Fibroblast of lung (primary cell): ENCODE data around the gene KREMEN1. TPM values are rescaled to one million over a fixed set of nuclear protein-coding genes. Genes with fewer than 3 reads are reported as not detected.

Experiments
- DNase-seq, 2 donors: peaks; one replicate each; pipeline versions ENCODE4 v3.0.0 to v3.0.0-alpha.2; 2010; ENCODE audit warnings: low read depth in 2 of 2
- H2AFZ ChIP-seq: 2 replicates; pipeline ENCODE4 v1.5.1; 2012; ENCODE audit warnings: low read length, control low read depth, inconsistent platforms
- H3K27ac ChIP-seq: 2 replicates; pipeline ENCODE4 v1.5.1; 2011; ENCODE audit warnings: low read length, control low read depth; ENCODE audit not compliant: insufficient read depth
- H3K27me3 ChIP-seq: 2 replicates; pipeline ENCODE4 v1.5.1; 2011; ENCODE audit warnings: mild to moderate bottlenecking, low read length; ENCODE audit not compliant: control insufficient read depth, insufficient read depth
- H3K36me3 ChIP-seq: 2 replicates; pipeline ENCODE4 v1.5.1; 2011; ENCODE audit warnings: low read length; ENCODE audit not compliant: control insufficient read depth, insufficient read depth
- H3K4me1 ChIP-seq: 2 replicates; pipeline ENCODE4 v1.5.1; 2011; ENCODE audit warnings: low read length; ENCODE audit not compliant: control insufficient read depth, insufficient read depth; ENCODE audit errors: extremely low read depth
- H3K4me2 ChIP-seq: 2 replicates; pipeline ENCODE4 v1.5.1; 2011; ENCODE audit warnings: low read length, control low read depth; ENCODE audit not compliant: insufficient read depth; ENCODE audit errors: extremely low read depth
- H3K4me3 ChIP-seq, 4 experiments: fragments of 200-600 bp in 1 of 4; sonication (generic) in 1 of 4; replicated peaks in 1 of 4; 2 replicates each; pipeline ENCODE4 v1.5.1; 2011 to 2016; ENCODE audit warnings: low read length in 4 of 4, low read depth in 3 of 4, mild to moderate bottlenecking in 3 of 4, control low read depth in 2 of 4, inconsistent platforms in 1 of 4, mixed read lengths in 1 of 4; ENCODE audit not compliant: insufficient read depth in 1 of 4; ENCODE audit errors: control extremely low read depth in 1 of 4
- H3K79me2 ChIP-seq: 2 replicates; pipeline ENCODE4 v1.5.1; 2012; ENCODE audit warnings: mild to moderate bottlenecking, low read length, inconsistent platforms; ENCODE audit not compliant: control insufficient read depth, insufficient read depth
- H3K9ac ChIP-seq: 2 replicates; pipeline ENCODE4 v1.5.1; 2011; ENCODE audit warnings: mild to moderate bottlenecking, low read length, control low read depth; ENCODE audit not compliant: insufficient read depth
- H3K9me3 ChIP-seq: 2 replicates; pipeline ENCODE4 v1.5.1; 2012; ENCODE audit warnings: low read depth, low read length; ENCODE audit not compliant: control insufficient read depth, insufficient read depth
- H4K20me1 ChIP-seq: 2 replicates; pipeline ENCODE4 v1.5.1; 2011; ENCODE audit warnings: low read length; ENCODE audit not compliant: control insufficient read depth, insufficient read depth; ENCODE audit errors: extremely low read depth
- CTCF ChIP-seq, 2 donors: IDR thresholded peaks in 1 of 2; conservative IDR thresholded peaks in 1 of 2; 1 replicate in 1 of 2; 2 replicates in 1 of 2; pipeline ENCODE4 v1.5.1; 2011 to 2012; ENCODE audit warnings: low read length in 2 of 2, control low read depth in 1 of 2, inconsistent platforms in 1 of 2, low read depth in 1 of 2, mild to moderate bottlenecking in 1 of 2
- EZH2 ChIP-seq: IDR thresholded peaks from 2 replicates; pipeline ENCODE4 v1.5.1; 2012; ENCODE audit warnings: low read length, control low read depth, mild to moderate bottlenecking; ENCODE audit errors: missing control alignments
- polyA plus RNA-seq, 2 donors: library from polyadenylated mRNA; depleted of rRNA in 1 of 2; stranded (reverse) in 1 of 2; unstranded in 1 of 2; fragments of >200 nt; gene quantifications; 2 replicates each; pipeline ENCODE4 v1.2.1, GENCODE V29; 2011 to 2012; ENCODE audit warnings: missing spikeins in 1 of 2
- total RNA-seq: library from RNA; depleted of rRNA; stranded (reverse); fragments of >200 nt; gene quantifications from 2 replicates; pipeline ENCODE4 v1.2.1, GENCODE V29; 2014

The KREMEN1 gene
- total and polyA plus RNA-seq, 2 donors (not counting 1 experiment from before 2014, with no cell fraction given) = 7.0 to 12.9 TPM

GRCh38 chr22:29184849-29185490 lies 112.1 kb downstream of the KREMEN1 start:
- no peak overlapping the region for H2AFZ ChIP-seq

GRCh38 chr22:29186302-29186701 lies 113.5 kb downstream of the KREMEN1 start:
- Histone ChIP-seq H3K9me3 (no peaks in the 10 kb centered on the region), H3K4me2 (no peak overlapping the region), H4K20me1 (no peaks in the 10 kb centered on the region), H3K9ac (no peak overlapping the region), H3K36me3 (no peaks in the 10 kb centered on the region), H3K27me3 (peaks cover 5% of the 10 kb centered on the region), H3K79me2 (no peaks in the 10 kb centered on the region), H3K4me1 (no peaks in the 10 kb centered on the region), H3K27ac (no peak overlapping the region), H3K4me3 (no peak overlapping the region), H2AFZ (no peak overlapping the region)
- DNase-seq = no peak
- no peak for TF ChIP-seq EZH2
- TF ChIP-seq CTCF (conservative IDR thresholded peaks at IDR 0.05 in 1 of 2, IDR thresholded peaks at IDR 0.05 in 1 of 2; ENCODE audit: low read depth in 1 of 2, low read length in 2 of 2) = no peak

More at GRCh38 chr22:29184849-29185490, 112.1 kb downstream of the KREMEN1 start:
- Histone ChIP-seq H4K20me1 (no peaks in the 10 kb centered on the region), H3K27me3 (peaks cover 4% of the 10 kb centered on the region), H3K4me2 (no peak overlapping the region), H3K79me2 (no peaks in the 10 kb centered on the region), H3K36me3 (no peaks in the 10 kb centered on the region), H3K9ac (no peak overlapping the region), H3K27ac (no peak overlapping the region), H3K4me3 (no peak overlapping the region), H3K4me1 (no peaks in the 10 kb centered on the region), H3K9me3 (no peaks in the 10 kb centered on the region)
- no peak for DNase-seq
- TF ChIP-seq CTCF (conservative IDR thresholded peaks at IDR 0.05 in 1 of 2, IDR thresholded peaks at IDR 0.05 in 1 of 2; ENCODE audit: low read depth in 1 of 2, low read length in 2 of 2) (no peak), EZH2 (no peak)

- DNase-seq = no peak
- no peak overlapping the region for H3K4me2 ChIP-seq
- no peaks in the 10 kb centered on the region for H3K36me3 ChIP-seq
- H4K20me1 ChIP-seq = no peaks in the 10 kb centered on the region
- H2AFZ ChIP-seq = no peak overlapping the region
- peaks cover 5% of the 10 kb centered on the region for H3K27me3 ChIP-seq
- no peaks in the 10 kb centered on the region for H3K4me1 ChIP-seq
- no peak overlapping the region for H3K9ac ChIP-seq
- H3K79me2 ChIP-seq = no peaks in the 10 kb centered on the region
- H3K4me3 ChIP-seq = no peak overlapping the region
- no peaks in the 10 kb centered on the region for H3K9me3 ChIP-seq
- TF ChIP-seq CTCF (conservative IDR thresholded peaks at IDR 0.05 in 1 of 2, IDR thresholded peaks at IDR 0.05 in 1 of 2; ENCODE audit: low read depth in 1 of 2, low read length in 2 of 2) = no peak
- no peak for TF ChIP-seq EZH2
- H3K27ac ChIP-seq = no peak overlapping the region
Measured at GRCh38 chr22:29187831-29188230, 115.0 kb downstream of the KREMEN1 start.
